AML-193 (cell line): ENCODE measurements around the gene CEP250.
A peak's percentile ranks its signal among the peaks of the same experiment; 100 is the strongest.
"Not testable (repeated sequence)": the region's sequence is repeated elsewhere in the genome, so short reads cannot be mapped to it uniquely, and the experiment has no call there.

Source experiments
- DNase-seq, 2 experiments: peaks; one replicate each; lab custom pipeline; 2025; lab: John Stamatoyannopoulos, UW

CEP250 gene

DNA sequence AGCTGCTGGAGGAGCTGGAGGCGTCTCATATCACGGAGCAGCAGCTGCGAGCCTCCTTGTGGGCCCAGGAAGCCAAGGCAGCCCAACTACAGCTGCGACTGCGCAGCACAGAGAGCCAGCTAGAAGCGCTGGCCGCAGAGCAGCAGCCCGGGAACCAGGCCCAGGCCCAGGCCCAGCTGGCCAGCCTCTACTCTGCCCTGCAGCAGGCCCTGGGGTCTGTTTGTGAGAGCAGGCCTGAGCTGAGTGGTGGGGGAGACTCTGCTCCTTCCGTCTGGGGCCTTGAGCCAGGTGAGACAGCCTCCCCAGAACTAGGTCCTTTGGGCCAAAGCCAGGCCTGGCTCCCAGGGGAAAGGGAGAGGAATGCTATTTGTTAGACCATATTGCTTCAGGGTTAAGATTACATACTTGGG lies 42.4 kb downstream of the CEP250 start:
- DNase-seq, result no peak

DNA sequence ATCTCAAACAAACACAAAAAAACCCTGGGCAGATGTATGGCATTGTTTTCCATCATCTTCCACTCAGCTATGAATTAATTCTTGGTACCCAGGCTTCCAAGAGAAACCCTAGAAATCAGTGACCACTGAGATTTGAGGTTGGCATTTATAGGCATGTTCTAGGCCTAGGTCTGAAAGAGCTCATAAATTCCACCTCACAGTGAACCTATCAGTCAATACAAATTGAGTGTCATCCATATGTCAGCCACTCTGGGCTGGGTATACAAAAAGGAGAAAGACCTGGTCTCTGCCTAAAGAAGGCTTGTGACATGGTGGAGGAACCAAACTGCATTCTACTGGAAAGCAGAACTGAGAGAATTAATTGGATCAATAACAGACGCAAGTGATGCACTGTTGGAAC lies 43.9 kb downstream of the CEP250 start:
- no peak for DNase-seq

DNA sequence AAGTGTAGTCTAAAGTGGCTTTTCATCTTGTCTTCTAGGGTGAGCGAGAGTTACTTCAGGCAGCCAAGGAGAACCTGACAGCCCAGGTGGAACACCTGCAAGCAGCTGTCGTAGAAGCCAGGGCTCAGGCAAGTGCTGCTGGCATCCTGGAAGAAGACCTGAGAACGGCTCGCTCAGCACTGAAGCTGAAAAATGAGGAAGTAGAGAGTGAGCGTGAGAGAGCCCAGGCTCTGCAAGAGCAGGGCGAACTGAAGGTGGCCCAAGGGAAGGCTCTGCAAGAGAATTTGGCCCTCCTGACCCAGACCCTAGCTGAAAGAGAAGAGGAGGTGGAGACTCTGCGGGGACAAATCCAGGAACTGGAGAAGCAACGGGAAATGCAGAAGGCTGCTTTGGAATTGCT lies 47.0 kb downstream of the CEP250 start:
- no peak for DNase-seq

DNA sequence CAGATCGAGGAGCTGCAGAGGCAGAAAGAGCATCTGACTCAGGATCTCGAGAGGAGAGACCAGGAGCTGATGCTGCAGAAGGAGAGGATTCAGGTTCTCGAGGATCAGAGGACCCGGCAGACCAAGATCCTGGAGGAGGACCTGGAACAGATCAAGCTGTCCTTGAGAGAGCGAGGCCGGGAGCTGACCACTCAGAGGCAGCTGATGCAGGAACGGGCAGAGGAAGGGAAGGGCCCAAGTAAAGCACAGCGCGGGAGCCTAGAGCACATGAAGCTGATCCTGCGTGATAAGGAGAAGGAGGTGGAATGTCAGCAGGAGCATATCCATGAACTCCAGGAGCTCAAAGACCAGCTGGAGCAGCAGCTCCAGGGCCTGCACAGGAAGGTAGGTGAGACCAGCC lies 47.9 kb downstream of the CEP250 start:
- DNase-seq, result no peak

DNA sequence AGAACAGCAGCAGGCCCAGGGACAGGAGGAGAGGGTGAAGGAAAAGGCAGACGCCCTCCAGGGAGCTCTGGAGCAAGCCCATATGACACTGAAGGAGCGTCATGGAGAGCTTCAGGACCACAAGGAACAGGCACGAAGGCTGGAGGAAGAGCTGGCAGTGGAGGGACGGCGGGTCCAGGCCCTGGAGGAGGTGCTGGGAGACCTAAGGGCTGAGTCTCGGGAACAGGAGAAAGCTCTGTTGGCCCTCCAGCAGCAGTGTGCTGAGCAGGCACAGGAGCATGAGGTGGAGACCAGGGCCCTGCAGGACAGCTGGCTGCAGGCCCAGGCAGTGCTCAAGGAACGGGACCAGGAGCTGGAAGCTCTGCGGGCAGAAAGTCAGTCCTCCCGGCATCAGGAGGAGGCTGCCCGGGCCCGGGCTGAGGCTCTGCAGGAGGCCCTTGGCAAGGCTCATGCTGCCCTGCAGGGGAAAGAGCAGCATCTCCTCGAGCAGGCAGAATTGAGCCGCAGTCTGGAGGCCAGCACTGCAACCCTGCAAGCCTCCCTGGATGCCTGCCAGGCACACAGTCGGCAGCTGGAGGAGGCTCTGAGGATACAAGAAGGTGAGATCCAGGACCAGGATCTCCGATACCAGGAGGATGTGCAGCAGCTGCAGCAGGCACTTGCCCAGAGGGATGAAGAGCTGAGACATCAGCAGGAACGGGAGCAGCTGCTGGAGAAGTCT lies 48.6 kb downstream of the CEP250 start:
- no peak for DNase-seq

DNA sequence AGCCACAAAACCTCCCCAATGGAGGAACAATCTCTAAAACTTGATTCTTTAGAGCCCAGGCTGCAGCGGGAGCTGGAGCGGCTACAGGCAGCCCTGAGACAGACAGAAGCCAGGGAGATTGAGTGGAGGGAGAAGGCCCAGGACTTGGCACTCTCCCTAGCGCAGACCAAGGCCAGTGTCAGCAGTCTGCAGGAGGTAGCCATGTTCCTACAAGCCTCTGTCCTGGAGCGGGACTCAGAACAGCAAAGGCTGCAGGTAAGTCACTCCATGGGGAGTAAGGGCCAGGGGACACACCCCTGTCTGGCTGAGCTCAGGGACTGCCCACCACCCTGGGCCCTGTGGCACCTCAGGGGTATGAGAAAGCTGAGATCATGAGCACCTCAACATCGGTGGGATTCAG lies 49.4 kb downstream of the CEP250 start:
- DNase-seq, result no peak

DNA sequence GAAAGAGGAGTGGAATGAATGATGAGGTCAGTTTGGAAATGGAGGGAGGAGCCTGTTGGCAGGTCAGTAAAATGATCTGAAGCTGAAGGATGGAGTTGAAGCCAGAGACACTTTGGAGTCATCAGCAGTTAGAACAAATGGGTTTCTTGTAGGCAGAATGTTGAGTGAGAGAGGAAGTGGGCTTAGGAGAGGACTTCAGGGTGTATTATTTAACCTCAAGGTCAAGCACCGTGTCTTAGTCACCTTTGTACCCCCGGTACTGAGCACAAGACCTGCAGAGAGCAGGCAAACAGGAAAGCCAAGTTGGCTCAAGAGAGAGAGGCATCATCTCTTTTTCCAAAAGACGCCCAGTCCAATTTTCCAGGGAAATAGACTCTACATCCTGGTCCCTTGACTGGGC lies 50.8 kb downstream of the CEP250 start:
- no peak for DNase-seq

DNA sequence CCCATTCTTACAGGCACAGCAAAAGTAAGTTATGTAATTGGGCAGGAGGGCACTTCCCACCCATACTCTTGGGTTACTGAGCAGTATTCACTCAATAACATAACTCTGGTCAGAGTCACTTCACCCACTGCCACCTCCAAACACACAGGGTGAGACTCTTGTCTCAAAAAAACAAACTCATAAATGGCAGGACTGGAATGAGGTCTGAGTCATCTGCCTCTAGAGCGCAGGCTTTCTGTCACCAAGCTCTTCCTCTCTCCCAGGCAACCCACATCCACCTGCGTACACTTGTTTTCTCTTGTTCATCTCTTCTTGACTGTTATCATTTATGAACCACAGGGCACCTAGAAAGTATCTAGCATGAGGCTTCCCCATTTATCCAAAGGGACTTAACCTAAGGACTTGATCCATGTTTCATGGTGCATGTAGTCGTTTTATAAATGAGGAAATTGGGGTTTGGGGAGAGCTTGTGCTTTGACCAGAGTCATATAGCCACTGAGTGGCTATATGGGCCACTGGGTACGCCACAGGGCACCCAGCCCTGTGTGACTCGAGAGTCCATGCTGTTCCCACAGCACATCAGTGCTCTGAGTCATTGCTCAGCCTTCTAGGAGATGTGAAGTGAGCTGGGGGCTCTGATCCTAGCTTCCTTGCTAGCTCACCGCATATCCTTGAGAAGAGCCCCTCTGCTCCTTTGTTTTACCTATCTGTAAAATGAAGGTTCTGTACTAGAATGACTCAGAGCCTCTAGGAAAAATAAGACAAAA lies 51.7 kb downstream of the CEP250 start:
- DNase-seq, result no peak

DNA sequence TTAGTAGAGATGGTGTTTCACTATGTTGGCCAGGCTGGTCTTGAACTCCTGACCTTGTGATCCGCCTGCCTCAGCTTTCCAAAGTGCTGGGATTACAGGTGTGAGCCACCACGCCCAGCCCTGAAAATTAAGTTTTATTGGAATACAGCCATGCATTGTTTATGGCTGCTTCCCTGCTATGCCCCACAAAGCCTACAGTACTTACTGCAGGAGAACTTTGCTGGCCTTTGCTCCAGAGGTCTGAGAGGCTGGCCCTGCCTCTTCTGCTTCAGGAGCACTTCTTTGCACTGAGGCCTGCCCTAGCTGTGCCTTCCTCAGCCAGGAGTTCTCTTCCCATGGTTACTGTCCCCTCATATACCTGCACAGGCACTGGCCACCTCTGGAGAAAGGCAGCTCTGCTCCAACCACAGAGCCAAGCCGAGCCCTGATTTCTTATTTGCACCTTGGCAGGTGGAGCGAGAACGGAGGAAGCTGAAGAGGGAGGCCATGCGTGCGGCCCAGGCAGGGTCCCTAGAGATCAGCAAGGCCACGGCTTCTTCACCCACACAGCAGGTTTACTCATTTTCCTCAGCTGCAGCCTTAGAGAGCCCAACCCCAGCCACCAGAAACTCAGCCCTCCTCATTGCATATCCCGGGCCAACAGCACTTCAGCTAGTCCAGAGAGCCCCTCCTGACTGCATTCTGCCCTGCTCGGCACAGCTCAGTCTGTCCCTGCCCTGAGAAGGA lies 53.3 kb downstream of the CEP250 start:
- no peak for DNase-seq

DNA sequence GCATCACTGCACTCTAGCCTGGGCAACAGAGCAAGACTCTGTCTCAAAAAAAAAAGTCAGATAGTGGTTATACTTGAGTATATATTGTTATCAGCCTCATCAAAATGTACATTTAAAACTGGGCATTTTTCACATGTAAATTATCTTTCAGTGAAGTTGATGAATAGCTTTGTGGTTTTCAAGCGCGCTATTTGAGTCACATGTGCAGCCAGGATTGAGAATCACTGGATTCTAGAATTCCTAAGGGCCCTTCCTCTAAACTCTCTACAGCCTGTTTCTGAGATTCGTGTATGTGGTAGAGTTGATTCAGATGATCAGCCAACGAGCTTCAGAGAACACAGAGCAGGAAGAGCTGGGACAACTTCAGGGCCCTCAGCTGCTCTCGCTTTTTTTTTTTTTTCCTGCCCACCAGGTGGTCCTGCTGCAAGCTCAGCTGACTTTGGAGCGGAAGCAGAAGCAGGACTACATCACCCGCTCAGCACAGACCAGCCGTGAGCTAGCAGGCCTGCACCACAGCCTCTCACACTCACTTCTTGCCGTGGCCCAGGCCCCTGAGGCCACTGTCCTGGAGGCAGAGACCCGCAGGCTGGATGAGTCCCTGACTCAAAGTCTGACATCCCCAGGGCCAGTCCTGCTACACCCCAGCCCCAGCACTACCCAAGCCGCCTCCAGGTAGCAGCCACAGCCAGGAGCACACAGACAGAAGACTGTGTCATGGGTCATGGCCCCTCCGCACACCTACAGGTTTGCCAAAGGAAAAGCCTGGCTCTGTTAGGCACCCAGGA lies 55.7 kb downstream of the CEP250 start:
- no peak for DNase-seq

DNA sequence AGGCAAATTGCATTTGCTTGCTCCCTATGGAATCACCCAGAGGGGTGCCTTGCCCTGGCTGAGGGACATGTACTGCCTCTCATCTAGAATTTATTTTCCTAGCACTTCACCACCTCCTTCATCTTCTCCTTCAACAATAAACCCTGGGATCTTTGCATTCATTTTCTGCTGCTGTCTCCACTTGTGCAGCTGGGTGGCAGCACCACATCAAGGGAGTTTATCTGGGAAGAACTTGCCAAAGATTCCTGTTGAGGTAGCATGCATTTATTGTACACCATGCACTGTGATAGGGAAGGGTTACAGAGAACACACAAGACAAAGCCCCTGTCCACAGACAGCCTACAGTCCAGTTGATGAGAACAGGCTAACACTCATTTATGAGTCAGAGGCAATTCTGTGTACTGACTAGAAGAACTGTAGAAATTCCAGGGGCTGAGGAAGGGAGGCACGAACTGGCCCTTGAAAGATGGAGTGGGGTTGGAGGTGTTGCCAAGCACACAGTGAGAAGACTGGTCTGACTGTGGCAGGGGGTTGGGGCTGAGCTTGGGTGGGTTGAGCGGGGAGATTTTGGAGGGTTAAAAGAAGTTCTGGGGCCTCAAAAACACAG lies 56.5 kb downstream of the CEP250 start:
- DNase-seq, result peak; percentile 7 to 10

DNA sequence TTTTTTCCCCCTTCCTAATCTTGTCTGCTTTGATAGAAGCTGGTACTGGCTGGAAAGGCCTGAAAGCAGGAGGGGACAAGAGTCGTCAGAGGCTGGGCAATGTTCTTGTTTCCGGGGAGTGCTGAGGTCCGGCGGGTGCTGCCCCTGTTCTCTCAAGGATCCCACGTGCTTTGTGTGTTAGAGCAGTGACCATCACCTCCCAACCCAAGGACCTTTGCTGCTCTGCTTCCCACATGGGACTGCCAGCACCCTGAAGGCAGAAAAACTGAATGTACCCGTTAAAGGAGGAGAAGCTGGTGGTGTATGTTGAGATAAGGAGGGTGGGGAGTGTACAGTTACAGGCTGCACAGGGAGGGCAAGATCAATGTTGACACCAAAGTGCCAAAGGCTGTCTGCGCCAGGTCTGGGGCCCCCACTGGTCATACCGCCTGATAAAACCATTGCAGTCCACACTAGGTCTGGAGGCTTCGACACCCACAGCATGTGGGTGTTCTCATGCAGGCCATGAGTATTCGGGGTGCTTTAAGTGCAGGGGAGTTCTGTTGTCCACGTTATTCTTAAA lies 59.1 kb downstream of the CEP250 start:
- DNase-seq, result no peak

DNA sequence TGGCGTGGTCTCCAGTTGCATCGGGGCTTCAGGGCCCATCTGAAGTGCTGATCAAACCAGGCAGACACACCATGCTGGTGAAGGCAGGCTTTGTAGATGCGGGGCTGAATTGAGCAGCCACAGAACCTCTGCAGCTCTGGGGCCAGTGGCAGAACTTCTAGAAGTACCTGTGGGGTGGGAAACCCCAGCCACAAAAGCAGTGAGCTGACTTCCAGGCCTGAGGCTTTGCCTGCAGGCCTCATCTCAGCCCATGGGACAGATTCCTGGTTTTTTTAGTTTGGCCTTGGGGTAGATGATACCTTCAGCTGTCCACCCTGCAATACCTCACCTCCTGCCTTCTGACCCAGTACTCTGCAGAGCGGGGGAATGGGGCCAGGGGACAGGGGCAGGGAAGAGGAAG lies 59.9 kb downstream of the CEP250 start:
- no peak for DNase-seq

DNA sequence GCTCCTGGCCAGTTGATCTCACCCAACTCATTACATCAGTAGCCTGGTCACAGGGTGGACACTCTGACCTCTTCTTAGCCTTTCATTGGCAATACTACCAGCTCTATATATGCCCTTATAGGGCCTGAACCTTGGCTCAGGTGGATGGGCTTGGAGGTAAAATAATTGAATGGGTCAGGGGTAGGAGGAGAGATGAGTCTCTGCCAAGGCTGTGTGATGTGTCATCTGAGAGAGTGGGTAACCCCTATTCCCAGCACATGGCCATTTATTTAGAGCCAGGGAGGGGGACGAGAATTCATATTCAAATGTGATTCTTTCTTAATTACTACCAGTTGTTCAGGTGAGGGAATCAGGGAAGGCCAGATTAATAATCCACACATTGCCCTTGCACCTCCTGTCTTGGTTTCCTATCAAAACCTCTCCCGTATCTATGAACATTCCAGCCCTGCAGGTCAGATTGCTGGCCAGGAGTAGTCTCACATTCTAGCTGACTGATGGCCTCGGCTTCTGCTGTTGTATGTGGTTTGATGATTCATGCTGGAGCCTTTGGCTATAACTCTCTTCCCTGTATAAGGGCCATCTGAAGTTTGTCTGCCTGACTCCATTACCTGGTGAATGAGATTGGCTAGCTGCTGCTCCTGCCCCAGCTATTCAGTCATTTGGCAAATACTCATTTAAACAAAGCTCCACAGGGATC lies 60.7 kb downstream of the CEP250 start:
- DNase-seq, result no peak

DNA sequence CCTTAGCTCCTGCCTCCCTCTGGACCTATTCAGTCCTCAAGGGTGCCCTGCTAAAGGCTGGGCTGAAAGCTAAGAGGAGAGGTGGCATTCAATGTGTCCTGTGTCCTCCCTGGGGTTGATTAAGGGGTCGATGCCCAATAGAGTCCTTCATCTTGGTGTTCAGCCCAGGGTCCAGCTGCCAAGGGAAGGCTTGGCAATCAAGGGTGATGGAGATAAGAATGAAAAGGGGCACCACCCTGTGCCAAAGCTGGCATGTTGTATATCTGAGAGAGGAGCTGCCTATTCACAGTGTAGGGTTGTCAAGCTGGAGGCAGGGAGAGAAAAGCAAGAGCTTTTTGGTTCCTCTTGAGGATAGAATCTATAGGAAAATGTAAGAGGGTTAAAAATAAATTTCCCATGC lies 61.7 kb downstream of the CEP250 start:
- no peak for DNase-seq

DNA sequence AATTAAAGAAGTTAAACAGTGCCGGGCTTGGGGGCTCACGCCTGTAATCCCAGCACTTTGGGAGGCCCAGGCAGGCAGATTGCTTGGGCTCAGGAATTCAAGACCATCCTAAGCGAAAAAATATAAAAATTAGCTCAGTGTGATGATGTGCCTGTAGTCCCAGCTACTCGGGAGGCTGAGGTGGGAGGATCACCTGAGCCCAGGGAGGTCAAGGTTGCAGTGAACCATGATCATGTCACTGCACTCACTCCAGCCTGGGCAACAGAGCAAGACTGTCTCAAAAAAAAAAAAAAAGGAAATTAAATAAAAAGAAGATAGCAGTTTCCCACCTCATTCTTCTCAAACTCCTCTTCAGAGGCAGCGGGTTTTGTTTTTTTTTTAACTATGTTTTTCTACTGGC lies 62.4 kb downstream of the CEP250 start:
- DNase-seq, result not testable (repeated sequence)

DNA sequence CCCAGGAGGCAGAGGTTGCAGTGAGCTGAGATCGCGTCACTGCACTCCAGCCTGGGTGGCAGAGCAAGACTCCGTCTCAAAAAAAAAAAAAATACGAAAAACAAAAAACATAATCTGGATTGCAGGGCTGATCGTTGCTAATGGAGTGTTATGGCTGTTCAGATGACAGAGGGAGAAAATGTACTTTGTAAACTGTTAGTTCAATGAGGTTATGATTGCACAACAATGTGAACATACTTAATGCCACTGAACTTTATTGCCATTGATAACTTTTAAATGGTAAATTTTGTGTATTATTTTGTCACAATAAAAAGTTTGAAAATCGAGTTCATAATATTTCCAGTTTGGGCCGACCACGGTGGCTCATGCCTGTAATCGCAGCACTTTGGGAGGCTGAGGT lies 63.6 kb downstream of the CEP250 start:
- no peak for DNase-seq

DNA sequence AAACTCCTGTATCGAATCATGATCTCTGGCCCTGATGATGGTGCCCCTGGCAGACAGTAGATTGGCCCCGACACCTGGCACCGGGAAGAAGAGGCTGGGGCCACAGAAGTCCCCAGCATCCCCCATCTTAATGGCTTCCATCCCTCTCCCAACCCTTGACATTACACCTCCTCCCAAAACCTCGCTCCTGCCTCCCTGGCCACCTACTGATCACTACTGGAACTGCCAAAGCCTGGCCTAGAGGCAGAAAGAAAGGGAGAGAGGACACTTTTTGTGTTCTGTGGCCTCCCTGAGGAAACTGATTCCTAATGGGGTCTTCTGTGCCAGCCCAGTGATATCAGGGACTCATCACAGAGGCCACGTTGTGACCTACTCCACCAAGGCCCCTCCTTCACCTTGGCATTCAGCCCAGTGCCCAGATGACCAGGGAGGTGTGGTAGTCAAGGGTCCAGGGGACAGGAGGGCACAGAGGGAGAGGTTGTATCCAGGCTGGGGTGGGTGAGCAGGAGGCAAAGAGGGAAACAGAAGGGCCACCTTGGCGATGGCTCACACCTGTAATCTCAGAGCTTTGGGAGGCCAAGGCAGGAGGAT lies 68.0 kb downstream of the CEP250 start:
- peak; percentile 14 to 18 for DNase-seq

DNA sequence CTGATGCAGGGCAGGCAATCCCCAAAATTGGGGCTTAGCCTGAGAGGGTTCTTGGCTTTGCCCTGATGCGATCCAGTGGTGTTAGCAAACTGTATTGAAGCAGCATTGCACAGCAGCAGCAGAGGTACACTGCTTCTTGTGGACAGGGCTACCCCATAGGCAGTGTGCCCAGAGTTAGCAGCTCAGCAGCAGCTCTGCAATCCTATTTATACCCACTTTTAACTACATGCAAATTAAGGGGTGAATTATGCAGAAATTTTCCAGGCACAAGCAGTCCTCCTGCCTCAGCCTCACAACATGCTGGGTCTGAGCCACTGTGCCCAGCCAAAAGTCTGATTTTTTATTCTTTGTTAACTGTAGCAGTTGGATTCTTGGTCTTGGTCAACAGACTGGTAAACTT lies 70.2 kb downstream of the CEP250 start:
- no peak for DNase-seq

DNA sequence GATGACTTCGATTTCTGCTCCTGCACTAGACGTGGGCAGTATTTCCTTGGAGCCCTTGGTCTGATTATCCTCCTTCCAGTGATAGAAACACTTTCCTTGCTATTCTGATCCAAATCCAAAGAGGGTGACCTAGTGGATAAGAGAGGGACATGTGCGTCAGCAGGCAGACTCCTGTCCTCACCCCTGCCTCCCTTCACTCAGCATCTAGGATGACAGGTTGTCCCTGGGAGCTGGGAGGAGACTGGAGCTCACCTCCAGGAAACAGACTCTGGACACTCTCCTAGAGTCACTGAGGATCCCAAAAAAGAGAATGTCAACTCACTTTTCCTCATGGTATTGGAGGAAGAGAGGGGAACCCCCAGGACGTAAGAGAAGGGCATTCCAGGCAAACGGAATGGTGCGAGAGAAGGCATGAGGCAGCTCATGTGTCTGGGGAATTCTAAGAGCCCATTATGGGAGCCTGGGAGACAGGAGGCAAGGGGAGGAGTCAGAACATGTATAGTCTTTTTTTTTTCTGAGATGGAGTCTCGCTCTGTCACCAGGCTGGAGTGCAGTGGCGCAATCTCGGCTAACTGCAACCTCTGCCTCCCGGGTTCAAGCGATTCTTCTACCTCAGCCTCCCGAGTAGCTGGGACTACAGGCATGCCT lies 71.8 kb downstream of the CEP250 start:
- no peak for DNase-seq
